WTC11 (cell line): ENCODE results near the gene MAP3K5. TPM values are rescaled to one million over a fixed set of nuclear protein-coding genes. Genes with fewer than 3 reads are reported as not detected.

Experiments used
- ATAC-seq: fragments of 200-7000 bp; cut with Tn5 transposase; 2 replicates; pipeline ENCODE4 v1.10.0; 2021; ENCODE audit warnings: mild to moderate bottlenecking, moderate library complexity
- CTCF ChIA-PET: fragments of 300-600 bp; sonication (Branson Sonifier 250); formaldehyde crosslinking; loops from one replicate; lab custom pipeline; 2021; ENCODE audit warnings: antibody characterized with exemption; lab: Charles Lee
- POLR2A ChIA-PET: fragments of 350-600 bp; sonication (Branson Sonifier 250); formaldehyde crosslinking; loops from one replicate; lab custom pipeline; 2021; ENCODE audit warnings: antibody characterized with exemption; lab: Charles Lee
- DNase-seq: peaks from one replicate; pipeline ENCODE4 v3.0.0; 2021; ENCODE audit warnings: low spot score
- H3K27ac Mint-ChIP-seq: 2 replicates; pipeline ENCODE4 v1.8.0; 2021; ENCODE audit warnings: mixed read lengths
- H3K27me3 Mint-ChIP-seq: 2 replicates; pipeline ENCODE4 v1.8.0; 2021; ENCODE audit warnings: low read depth, mild to moderate bottlenecking, moderate library complexity, mixed read lengths
- H3K36me3 Mint-ChIP-seq: 2 replicates; pipeline ENCODE4 v1.8.0; 2021; ENCODE audit warnings: mixed read lengths
- H3K4me1 Mint-ChIP-seq: 2 replicates; pipeline ENCODE4 v1.8.0; 2022; ENCODE audit warnings: mixed read lengths
- H3K4me3 Mint-ChIP-seq: 2 replicates; pipeline ENCODE4 v1.8.0; 2021; ENCODE audit warnings: mild to moderate bottlenecking, moderate library complexity, mixed read lengths
- H3K9me3 Mint-ChIP-seq: 2 replicates; pipeline ENCODE4 v1.8.0; 2021; ENCODE audit warnings: mixed read lengths
- CBFB ChIP-seq: sonication (generic); formaldehyde crosslinking; IDR thresholded peaks from 2 replicates; pipeline ENCODE4 v1.8.1; 2022; ENCODE audit warnings: mild to moderate bottlenecking, low read depth, missing genetic modification reagents
- EMX1 ChIP-seq: fragments of 250-450 bp; sonication (Bioruptor Pico); IDR thresholded peaks from 2 replicates; pipeline ENCODE4 v1.8.0; 2021; ENCODE audit warnings: mild to moderate bottlenecking
- FOXK1 ChIP-seq: sonication (generic); formaldehyde crosslinking; IDR thresholded peaks from 2 replicates; pipeline ENCODE4 v1.8.0; 2022; ENCODE audit warnings: mild to moderate bottlenecking, moderate library complexity, missing genetic modification reagents
- GABPB1 ChIP-seq: sonication (generic); formaldehyde crosslinking; IDR thresholded peaks from 2 replicates; pipeline ENCODE4 v1.8.1; 2023; ENCODE audit warnings: mild to moderate bottlenecking, missing genetic modification reagents
- GTF2I ChIP-seq: fragments of 250-450 bp; sonication (Bioruptor Pico); conservative IDR thresholded peaks from 2 replicates; pipeline ENCODE4 v1.4.0; 2021; ENCODE audit warnings: mild to moderate bottlenecking
- JAZF1 ChIP-seq: fragments of 250-450 bp; sonication (Bioruptor Pico); IDR thresholded peaks from 2 replicates; pipeline ENCODE4 v1.9.0; 2021; ENCODE audit warnings: moderate library complexity, mild to moderate bottlenecking, inconsistent platforms
- JUN ChIP-seq: sonication (generic); formaldehyde crosslinking; IDR thresholded peaks from 2 replicates; pipeline ENCODE4 v1.8.0; 2023; ENCODE audit warnings: mild to moderate bottlenecking, missing genetic modification reagents
- OVOL2 ChIP-seq: fragments of 250-450 bp; sonication (Bioruptor Pico); IDR thresholded peaks from 2 replicates; pipeline ENCODE4 v1.9.0; 2021; ENCODE audit warnings: mild to moderate bottlenecking, borderline replicate concordance
- PRRX2 ChIP-seq: fragments of 250-450 bp; sonication (Bioruptor Pico); IDR thresholded peaks from 2 replicates; pipeline ENCODE4 v1.8.0; 2021; ENCODE audit warnings: mild to moderate bottlenecking
- SP1 ChIP-seq: sonication (generic); formaldehyde crosslinking; conservative IDR thresholded peaks from 2 replicates; pipeline ENCODE4 v1.8.1; 2022; ENCODE audit warnings: missing genetic modification reagents
- ZNF138 ChIP-seq: sonication (generic); formaldehyde crosslinking; conservative IDR thresholded peaks from 2 replicates; pipeline ENCODE4 v1.8.1; 2022; ENCODE audit warnings: mild to moderate bottlenecking, moderate library complexity, missing genetic modification reagents
- ZNF219 ChIP-seq: sonication (generic); formaldehyde crosslinking; IDR thresholded peaks from 2 replicates; pipeline ENCODE4 v1.8.0; 2023; ENCODE audit warnings: missing genetic modification reagents, mild to moderate bottlenecking, borderline replicate concordance
- ZNF232 ChIP-seq: sonication (generic); formaldehyde crosslinking; IDR thresholded peaks from 2 replicates; pipeline ENCODE4 v1.8.0; 2022; ENCODE audit warnings: mild to moderate bottlenecking, missing genetic modification reagents
- ZNF396 ChIP-seq: fragments of 250-450 bp; sonication (Bioruptor Pico); IDR thresholded peaks from 2 replicates; pipeline ENCODE4 v1.8.0; 2021; ENCODE audit warnings: mild to moderate bottlenecking, moderate library complexity, borderline replicate concordance
- ZNF416 ChIP-seq: fragments of 250-450 bp; sonication (Bioruptor Pico); IDR thresholded peaks from 2 replicates; pipeline ENCODE4 v1.9.0; 2021; ENCODE audit warnings: mild to moderate bottlenecking, inconsistent platforms
- ZNF671 ChIP-seq: fragments of 250-450 bp; sonication (Bioruptor Pico); IDR thresholded peaks from 2 replicates; pipeline ENCODE4 v1.8.0; 2021; ENCODE audit warnings: mild to moderate bottlenecking
- total RNA-seq: library from RNA; stranded (reverse); gene quantifications from 3 replicates; pipeline ENCODE4 v1.2.3, GENCODE V29; 2021
- TF ChIP-seq, protein P1 (sequence below): sonication (generic); formaldehyde crosslinking; IDR thresholded peaks from 2 replicates; pipeline ENCODE4 v1.8.0; 2022; ENCODE audit warnings: mild to moderate bottlenecking, missing genetic modification reagents
- TF ChIP-seq, protein P2 (sequence below): sonication (generic); formaldehyde crosslinking; IDR thresholded peaks from 2 replicates; pipeline ENCODE4 v1.8.0; 2023; ENCODE audit warnings: missing genetic modification reagents, mild to moderate bottlenecking, borderline replicate concordance
- TF ChIP-seq, protein P3 (sequence below): sonication (generic); formaldehyde crosslinking; IDR thresholded peaks from 2 replicates; pipeline ENCODE4 v1.8.1; 2022; ENCODE audit warnings: mild to moderate bottlenecking, missing genetic modification reagents, moderate library complexity, borderline replicate concordance
- TF ChIP-seq, protein P4 (sequence below): sonication (generic); formaldehyde crosslinking; conservative IDR thresholded peaks from 2 replicates; pipeline ENCODE4 v1.8.1; 2023; ENCODE audit warnings: mild to moderate bottlenecking, low read depth, missing genetic modification reagents, moderate library complexity
- TF ChIP-seq, protein P5 (sequence below): sonication (generic); formaldehyde crosslinking; IDR thresholded peaks from 2 replicates; pipeline ENCODE4 v1.8.1; 2022; ENCODE audit warnings: mild to moderate bottlenecking, moderate library complexity, missing genetic modification reagents
- TF ChIP-seq, protein P6 (sequence below): fragments of 250-450 bp; sonication (Bioruptor Pico); IDR thresholded peaks from 2 replicates; pipeline ENCODE4 v1.9.0; 2021; ENCODE audit warnings: moderate library complexity, mild to moderate bottlenecking, inconsistent platforms, borderline replicate concordance
- TF ChIP-seq, protein P7 (sequence below): sonication (generic); formaldehyde crosslinking; IDR thresholded peaks from 2 replicates; pipeline ENCODE4 v1.8.0; 2022; ENCODE audit warnings: mild to moderate bottlenecking, missing genetic modification reagents

Gene MAP3K5
- total RNA-seq, 1 experiment from 2014 or later = 1.6 TPM

DNA sequence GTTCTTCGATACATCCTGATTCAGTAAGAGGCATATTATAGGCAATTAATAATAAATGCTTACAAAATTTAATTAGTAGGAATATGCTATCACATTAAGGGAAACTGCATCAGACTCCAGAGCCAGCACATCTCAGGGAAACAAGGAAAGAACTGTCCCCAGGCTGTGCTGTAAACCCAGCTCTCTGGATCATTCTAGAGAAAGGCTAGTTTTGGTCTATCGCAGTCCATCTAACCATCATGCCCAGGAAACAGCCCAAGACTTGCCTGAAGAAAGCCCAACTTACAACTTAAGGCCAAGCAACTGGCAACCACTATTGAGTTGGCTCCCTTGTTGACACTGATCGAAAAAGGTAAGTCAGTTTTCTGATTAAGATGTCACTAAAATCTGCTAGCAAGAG lies 11.3 kb downstream of the MAP3K5 start:
- Mint-ChIP-seq H3K4me1 (peaks cover 6% of the 10 kb centered on the region), H3K4me3 (no peak overlapping the region), H3K36me3 (no peaks in the 10 kb centered on the region), H3K9me3 (no peaks in the 10 kb centered on the region), H3K27ac (no peak overlapping the region), H3K27me3 (no peaks in the 10 kb centered on the region)
- ChIA-PET POLR2A (no interaction called here), CTCF (interaction anchor here (2.7 kb wide), 1 partner anchor 11 kb away, joined by 16 read pairs; the partner anchor contains the start of gene MAP3K5)
- DNase-seq = no peak
- no peak for TF ChIP-seq ZNF232
- no peak for TF ChIP-seq ZNF138
- no peak for TF ChIP-seq JAZF1 (CRISPR knock-in tag)
- TF ChIP-seq, protein P1, sequence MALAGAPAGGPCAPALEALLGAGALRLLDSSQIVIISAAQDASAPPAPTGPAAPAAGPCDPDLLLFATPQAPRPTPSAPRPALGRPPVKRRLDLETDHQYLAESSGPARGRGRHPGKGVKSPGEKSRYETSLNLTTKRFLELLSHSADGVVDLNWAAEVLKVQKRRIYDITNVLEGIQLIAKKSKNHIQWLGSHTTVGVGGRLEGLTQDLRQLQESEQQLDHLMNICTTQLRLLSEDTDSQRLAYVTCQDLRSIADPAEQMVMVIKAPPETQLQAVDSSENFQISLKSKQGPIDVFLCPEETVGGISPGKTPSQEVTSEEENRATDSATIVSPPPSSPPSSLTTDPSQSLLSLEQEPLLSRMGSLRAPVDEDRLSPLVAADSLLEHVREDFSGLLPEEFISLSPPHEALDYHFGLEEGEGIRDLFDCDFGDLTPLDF (CRISPR knock-in tag) = no peak
- TF ChIP-seq, protein P2, sequence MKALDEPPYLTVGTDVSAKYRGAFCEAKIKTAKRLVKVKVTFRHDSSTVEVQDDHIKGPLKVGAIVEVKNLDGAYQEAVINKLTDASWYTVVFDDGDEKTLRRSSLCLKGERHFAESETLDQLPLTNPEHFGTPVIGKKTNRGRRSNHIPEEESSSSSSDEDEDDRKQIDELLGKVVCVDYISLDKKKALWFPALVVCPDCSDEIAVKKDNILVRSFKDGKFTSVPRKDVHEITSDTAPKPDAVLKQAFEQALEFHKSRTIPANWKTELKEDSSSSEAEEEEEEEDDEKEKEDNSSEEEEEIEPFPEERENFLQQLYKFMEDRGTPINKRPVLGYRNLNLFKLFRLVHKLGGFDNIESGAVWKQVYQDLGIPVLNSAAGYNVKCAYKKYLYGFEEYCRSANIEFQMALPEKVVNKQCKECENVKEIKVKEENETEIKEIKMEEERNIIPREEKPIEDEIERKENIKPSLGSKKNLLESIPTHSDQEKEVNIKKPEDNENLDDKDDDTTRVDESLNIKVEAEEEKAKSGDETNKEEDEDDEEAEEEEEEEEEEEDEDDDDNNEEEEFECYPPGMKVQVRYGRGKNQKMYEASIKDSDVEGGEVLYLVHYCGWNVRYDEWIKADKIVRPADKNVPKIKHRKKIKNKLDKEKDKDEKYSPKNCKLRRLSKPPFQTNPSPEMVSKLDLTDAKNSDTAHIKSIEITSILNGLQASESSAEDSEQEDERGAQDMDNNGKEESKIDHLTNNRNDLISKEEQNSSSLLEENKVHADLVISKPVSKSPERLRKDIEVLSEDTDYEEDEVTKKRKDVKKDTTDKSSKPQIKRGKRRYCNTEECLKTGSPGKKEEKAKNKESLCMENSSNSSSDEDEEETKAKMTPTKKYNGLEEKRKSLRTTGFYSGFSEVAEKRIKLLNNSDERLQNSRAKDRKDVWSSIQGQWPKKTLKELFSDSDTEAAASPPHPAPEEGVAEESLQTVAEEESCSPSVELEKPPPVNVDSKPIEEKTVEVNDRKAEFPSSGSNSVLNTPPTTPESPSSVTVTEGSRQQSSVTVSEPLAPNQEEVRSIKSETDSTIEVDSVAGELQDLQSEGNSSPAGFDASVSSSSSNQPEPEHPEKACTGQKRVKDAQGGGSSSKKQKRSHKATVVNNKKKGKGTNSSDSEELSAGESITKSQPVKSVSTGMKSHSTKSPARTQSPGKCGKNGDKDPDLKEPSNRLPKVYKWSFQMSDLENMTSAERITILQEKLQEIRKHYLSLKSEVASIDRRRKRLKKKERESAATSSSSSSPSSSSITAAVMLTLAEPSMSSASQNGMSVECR (CRISPR knock-in tag) = no peak
- TF ChIP-seq, protein P3, sequence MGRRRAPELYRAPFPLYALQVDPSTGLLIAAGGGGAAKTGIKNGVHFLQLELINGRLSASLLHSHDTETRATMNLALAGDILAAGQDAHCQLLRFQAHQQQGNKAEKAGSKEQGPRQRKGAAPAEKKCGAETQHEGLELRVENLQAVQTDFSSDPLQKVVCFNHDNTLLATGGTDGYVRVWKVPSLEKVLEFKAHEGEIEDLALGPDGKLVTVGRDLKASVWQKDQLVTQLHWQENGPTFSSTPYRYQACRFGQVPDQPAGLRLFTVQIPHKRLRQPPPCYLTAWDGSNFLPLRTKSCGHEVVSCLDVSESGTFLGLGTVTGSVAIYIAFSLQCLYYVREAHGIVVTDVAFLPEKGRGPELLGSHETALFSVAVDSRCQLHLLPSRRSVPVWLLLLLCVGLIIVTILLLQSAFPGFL (CRISPR knock-in tag) = no peak
- TF ChIP-seq, protein P4, sequence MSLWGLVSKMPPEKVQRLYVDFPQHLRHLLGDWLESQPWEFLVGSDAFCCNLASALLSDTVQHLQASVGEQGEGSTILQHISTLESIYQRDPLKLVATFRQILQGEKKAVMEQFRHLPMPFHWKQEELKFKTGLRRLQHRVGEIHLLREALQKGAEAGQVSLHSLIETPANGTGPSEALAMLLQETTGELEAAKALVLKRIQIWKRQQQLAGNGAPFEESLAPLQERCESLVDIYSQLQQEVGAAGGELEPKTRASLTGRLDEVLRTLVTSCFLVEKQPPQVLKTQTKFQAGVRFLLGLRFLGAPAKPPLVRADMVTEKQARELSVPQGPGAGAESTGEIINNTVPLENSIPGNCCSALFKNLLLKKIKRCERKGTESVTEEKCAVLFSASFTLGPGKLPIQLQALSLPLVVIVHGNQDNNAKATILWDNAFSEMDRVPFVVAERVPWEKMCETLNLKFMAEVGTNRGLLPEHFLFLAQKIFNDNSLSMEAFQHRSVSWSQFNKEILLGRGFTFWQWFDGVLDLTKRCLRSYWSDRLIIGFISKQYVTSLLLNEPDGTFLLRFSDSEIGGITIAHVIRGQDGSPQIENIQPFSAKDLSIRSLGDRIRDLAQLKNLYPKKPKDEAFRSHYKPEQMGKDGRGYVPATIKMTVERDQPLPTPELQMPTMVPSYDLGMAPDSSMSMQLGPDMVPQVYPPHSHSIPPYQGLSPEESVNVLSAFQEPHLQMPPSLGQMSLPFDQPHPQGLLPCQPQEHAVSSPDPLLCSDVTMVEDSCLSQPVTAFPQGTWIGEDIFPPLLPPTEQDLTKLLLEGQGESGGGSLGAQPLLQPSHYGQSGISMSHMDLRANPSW (CRISPR knock-in tag) = no peak
- TF ChIP-seq, protein P5, sequence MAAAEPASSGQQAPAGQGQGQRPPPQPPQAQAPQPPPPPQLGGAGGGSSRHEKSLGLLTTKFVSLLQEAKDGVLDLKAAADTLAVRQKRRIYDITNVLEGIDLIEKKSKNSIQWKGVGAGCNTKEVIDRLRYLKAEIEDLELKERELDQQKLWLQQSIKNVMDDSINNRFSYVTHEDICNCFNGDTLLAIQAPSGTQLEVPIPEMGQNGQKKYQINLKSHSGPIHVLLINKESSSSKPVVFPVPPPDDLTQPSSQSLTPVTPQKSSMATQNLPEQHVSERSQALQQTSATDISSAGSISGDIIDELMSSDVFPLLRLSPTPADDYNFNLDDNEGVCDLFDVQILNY = no peak
- TF ChIP-seq EMX1 = no peak
- TF ChIP-seq PRRX2 (CRISPR knock-in tag) = no peak
- no peak for TF ChIP-seq ZNF396
- TF ChIP-seq CBFB (CRISPR knock-in tag) = no peak
- no peak for ATAC-seq

DNA sequence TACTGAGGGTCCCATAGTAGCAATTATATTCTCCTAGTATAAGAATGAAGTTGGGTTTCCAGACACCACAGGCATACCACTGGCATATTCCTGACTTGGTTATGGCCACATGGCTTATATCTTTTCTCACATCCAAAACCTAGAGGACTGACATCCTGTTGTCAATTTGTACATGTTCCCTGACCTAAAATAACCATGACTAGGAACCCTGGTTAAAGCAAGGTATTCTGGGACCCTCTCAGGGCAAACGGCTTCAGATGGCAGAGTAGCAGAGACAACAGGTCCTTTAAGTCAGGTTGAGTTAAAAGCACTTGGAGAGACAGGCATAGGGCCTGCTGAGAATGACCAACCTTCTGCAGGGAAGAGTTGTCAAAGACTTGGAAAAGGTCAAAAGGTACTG lies 12.6 kb downstream of the MAP3K5 start:
- POLR2A ChIA-PET = no interaction called here
- Mint-ChIP-seq H3K36me3 (no peaks in the 10 kb centered on the region), H3K4me3 (no peak overlapping the region), H3K4me1 (no peaks in the 10 kb centered on the region), H3K27ac (no peak overlapping the region), H3K9me3 (no peaks in the 10 kb centered on the region), H3K27me3 (no peaks in the 10 kb centered on the region)
- ATAC-seq = no peak
- DNase-seq = no peak
- CTCF ChIA-PET = no interaction called here
- TF ChIP-seq JUN (CRISPR knock-in tag) (no peak), ZNF219 (CRISPR knock-in tag) (no peak), ZNF416 (CRISPR knock-in tag) (no peak), GABPB1 (no peak), ZNF671 (CRISPR knock-in tag) (no peak), SP1 (CRISPR knock-in tag) (no peak), OVOL2 (CRISPR knock-in tag) (no peak), EMX1 (no peak), FOXK1 (CRISPR knock-in tag) (no peak), GTF2I (CRISPR knock-in tag) (no peak)
- TF ChIP-seq, protein P6, sequence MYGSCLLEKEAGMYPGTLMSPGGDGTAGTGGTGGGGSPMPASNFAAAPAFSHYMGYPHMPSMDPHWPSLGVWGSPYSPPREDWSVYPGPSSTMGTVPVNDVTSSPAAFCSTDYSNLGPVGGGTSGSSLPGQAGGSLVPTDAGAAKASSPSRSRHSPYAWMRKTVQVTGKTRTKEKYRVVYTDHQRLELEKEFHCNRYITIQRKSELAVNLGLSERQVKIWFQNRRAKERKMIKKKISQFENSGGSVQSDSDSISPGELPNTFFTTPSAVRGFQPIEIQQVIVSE (CRISPR knock-in tag) = no peak
- TF ChIP-seq, protein P7, sequence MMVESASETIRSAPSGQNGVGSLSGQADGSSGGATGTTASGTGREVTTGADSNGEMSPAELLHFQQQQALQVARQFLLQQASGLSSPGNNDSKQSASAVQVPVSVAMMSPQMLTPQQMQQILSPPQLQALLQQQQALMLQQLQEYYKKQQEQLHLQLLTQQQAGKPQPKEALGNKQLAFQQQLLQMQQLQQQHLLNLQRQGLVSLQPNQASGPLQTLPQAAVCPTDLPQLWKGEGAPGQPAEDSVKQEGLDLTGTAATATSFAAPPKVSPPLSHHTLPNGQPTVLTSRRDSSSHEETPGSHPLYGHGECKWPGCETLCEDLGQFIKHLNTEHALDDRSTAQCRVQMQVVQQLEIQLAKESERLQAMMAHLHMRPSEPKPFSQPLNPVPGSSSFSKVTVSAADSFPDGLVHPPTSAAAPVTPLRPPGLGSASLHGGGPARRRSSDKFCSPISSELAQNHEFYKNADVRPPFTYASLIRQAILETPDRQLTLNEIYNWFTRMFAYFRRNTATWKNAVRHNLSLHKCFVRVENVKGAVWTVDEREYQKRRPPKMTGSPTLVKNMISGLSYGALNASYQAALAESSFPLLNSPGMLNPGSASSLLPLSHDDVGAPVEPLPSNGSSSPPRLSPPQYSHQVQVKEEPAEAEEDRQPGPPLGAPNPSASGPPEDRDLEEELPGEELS (CRISPR knock-in tag) = no peak
